ENCODE measurements around the gene FAP. TPM values are rescaled to one million over a fixed set of nuclear protein-coding genes. Genes with fewer than 3 reads are reported as not detected.

The FAP gene
- total and polyA plus RNA-seq, 2 of the 8 experiments (the other 6 are each of a cell fraction or from before 2014, with no cell fraction given): not detected

DNA sequence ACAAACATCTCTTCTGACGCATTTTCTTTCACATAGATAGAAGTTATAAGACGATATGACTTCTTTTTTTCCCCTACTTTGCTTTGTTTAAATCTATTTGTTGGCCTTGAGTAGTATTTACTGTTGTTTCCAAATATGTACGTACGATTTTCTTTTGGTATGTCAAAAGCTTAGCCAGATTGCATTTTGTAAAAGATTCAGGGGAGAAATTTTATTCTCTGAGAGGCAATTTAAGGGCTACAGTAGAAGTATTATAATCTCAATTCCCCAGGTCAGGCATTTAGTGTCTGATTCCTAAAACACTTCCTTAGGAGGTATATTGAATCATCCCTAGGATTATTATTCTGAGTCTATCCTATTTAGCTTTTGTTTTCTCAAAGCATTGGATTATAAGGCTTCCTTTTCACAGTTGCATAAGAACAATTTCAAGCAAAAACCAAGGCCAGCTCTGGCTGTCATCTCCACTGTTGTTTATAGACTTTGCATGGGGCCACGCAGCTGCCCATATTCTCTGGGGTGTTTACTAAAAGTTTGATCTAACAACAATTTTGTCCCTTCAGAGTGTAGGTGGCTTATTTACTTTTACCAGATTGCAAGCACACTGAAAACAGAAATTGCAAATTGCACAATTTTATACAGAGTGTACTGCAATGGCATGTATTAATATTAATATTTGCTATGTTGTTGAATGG is 57.6 kb downstream of the FAP start (continued):
- no peak for TF ChIP-seq CHD7 (IDR thresholded peaks at IDR 0.05; ENCODE audit: insufficient replicate concordance, low read length)
- TF ChIP-seq NANOG (IDR thresholded peaks at IDR 0.05; ENCODE audit: insufficient read depth, low read depth, low read length, poor library complexity, severe bottlenecking): no peak
- TF ChIP-seq TAF7 (optimal IDR thresholded peaks at IDR 0.05; ENCODE audit: borderline replicate concordance, low read depth, low read length): no peak
- no peak for TF ChIP-seq SP4 (IDR thresholded peaks at IDR 0.05; ENCODE audit: low read length)
- no peak for TF ChIP-seq E2F6 (IDR thresholded peaks at IDR 0.05)
- TF ChIP-seq POLR2A (IDR thresholded peaks at IDR 0.05; ENCODE audit: control extremely low read depth in 1 of 2, low read depth in 2 of 2, low read length in 2 of 2): no peak
- TF ChIP-seq BRCA1 (IDR thresholded peaks at IDR 0.05; ENCODE audit: low read depth, low read length): no peak
- no peak for TF ChIP-seq SP1 (IDR thresholded peaks at IDR 0.05; ENCODE audit: low read depth, low read length)
- TF ChIP-seq POU5F1 (IDR thresholded peaks at IDR 0.05; ENCODE audit: low read depth, low read length): no peak
- no peak for TF ChIP-seq KDM5A (IDR thresholded peaks at IDR 0.05; ENCODE audit: low read length)
- no peak for TF ChIP-seq TBP (IDR thresholded peaks at IDR 0.05; ENCODE audit: low read depth, low read length)

All from H1 (cell line).